ENCODE measurements around the gene ASRGL1. TPM values are rescaled to one million over a fixed set of nuclear protein-coding genes. Genes with fewer than 3 reads are reported as not detected.
A peak's percentile ranks its signal among the peaks of the same experiment; 100 is the strongest.

ASRGL1 gene
- total and polyA plus RNA-seq, 7 donors = 4.8 to 35.2 (median 22.0) TPM

DNA sequence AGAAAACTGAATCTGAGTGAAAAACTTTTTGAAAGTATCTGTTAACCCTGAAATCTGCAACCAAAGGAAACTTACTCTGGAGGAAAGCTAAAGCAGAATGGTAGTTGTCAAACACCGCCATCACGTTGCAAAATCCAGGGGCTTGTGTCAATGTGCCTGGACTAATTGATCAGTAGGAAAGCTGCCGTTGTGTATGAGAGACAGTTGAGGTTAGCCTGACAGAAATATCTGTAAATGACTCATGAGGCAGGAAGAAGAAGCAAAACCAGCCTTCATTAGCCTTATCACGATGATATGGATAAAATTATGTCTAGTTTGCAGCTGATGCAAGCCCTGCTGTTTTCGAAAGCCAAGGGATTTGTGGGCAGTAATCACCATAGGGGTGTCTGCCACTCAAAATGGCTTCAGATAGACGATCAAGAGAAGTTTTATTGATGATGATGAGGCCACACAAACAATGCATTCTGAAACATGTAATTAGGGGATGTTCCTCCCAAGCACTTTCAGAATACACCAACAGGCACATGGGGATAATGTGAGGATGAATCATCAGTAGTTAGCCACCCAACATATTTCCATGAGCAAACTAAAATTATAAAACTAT is 90.5 kb downstream of the ASRGL1 start:
- intact Hi-C loops (cut with DNase I) = no loop called here
- no peaks in the 10 kb centered on the region for H3K9me3 ChIP-seq
- 46 to 59% methylated on average over 6 of the region's 6 CpGs for WGBS, 2 donors
- H3K36me3 ChIP-seq = no peaks in the 10 kb centered on the region
- TF ChIP-seq POLR2AphosphoS5 (IDR thresholded peaks at IDR 0.05) = peak in 1 of 4 donors; percentile 57
- TF ChIP-seq POLR2A (IDR thresholded peaks at IDR 0.05) = no peak
- TF ChIP-seq, protein P1, sequence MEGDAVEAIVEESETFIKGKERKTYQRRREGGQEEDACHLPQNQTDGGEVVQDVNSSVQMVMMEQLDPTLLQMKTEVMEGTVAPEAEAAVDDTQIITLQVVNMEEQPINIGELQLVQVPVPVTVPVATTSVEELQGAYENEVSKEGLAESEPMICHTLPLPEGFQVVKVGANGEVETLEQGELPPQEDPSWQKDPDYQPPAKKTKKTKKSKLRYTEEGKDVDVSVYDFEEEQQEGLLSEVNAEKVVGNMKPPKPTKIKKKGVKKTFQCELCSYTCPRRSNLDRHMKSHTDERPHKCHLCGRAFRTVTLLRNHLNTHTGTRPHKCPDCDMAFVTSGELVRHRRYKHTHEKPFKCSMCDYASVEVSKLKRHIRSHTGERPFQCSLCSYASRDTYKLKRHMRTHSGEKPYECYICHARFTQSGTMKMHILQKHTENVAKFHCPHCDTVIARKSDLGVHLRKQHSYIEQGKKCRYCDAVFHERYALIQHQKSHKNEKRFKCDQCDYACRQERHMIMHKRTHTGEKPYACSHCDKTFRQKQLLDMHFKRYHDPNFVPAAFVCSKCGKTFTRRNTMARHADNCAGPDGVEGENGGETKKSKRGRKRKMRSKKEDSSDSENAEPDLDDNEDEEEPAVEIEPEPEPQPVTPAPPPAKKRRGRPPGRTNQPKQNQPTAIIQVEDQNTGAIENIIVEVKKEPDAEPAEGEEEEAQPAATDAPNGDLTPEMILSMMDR (IDR thresholded peaks at IDR 0.05) = no peak
- peak in 1 of 4 donors; percentile 34 for TF ChIP-seq EP300 (IDR thresholded peaks at IDR 0.05)
- H3K4me3 ChIP-seq = no peak overlapping the region
- peak overlapping the region; percentile 43 to 81 (median 79) for H3K27ac ChIP-seq
- DNase-seq = no peak
- peaks cover 0 to 96% (median 81%) of the 10 kb centered on the region in 4 donors for H3K4me1 ChIP-seq
- H3K27me3 ChIP-seq = no peaks in the 10 kb centered on the region

DNA sequence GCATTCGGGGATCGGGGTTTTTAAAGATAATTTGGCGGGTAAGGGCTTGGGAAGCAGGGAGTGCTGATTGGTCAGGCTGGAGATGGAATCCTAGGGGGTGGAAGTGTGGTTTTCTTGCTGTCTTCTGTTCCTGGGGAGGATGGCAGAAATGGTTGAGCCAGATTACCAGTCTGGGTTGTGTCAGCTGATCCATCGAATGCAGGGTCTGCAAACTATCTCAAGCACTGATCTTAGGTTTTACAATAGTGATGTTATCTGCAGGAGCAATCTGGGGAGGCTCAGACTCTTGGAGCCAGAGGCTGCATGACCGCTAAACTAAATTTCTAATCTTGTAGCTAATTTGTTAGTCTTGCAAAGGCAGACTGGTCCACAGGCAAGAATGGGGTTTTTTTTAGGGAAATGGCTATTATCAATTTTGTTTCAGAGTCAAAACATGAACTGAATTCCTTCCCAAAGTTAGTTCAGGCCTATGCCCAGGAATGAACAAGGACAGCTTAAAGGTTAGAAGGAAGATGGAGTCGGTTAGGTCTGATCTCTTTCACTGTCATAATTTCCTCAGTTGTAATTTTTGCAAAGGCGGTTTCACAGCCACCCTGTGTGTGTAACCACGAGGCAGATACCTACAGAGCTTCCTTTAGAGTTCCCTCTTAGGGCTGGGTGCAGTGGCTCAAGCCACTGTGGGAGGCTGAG is 91.8 kb downstream of the ASRGL1 start:
- 79 to 84% methylated on average over 8 of the region's 8 CpGs for WGBS, 2 donors
- peaks cover 0 to 97% (median 91%) of the 10 kb centered on the region in 4 donors for H3K4me1 ChIP-seq
- no peaks in the 10 kb centered on the region for H3K9me3 ChIP-seq
- no peaks in the 10 kb centered on the region for H3K36me3 ChIP-seq
- intact Hi-C loops (cut with DNase I) = no loop called here
- no peak for TF ChIP-seq EP300 (IDR thresholded peaks at IDR 0.05)
- TF ChIP-seq POLR2A (IDR thresholded peaks at IDR 0.05) = no peak
- TF ChIP-seq, protein P1 (IDR thresholded peaks at IDR 0.05) = no peak
- TF ChIP-seq POLR2AphosphoS5 (IDR thresholded peaks at IDR 0.05) = no peak
- H3K4me3 ChIP-seq = no peak overlapping the region
- H3K27me3 ChIP-seq = no peaks in the 10 kb centered on the region
- DNase-seq = no peak
- H3K27ac ChIP-seq = peak overlapping the region in 3 of 4 donors; percentile 77 to 81 (median 81)

DNA sequence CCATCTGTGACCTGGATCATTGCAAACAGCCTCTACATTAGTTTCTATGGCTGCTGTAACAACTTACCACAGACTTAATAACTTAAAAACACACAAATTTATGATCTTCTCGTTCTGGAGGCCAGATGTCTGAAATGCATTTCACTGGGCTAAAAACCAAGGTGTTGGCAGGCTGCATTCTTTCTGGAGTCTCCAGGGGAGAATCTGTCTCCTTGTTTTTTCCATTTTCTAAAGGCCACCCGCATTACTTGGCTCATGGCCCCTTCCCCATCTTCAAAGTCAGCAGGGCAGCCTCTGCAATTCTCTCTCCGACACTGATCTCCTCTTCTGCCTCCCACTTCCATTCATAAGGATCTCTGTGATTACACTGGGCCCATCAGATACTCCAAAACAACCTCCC is 93.2 kb downstream of the ASRGL1 start:
- DNase-seq = no peak
- H3K27me3 ChIP-seq = no peaks in the 10 kb centered on the region
- peaks cover 0 to 97% (median 89%) of the 10 kb centered on the region in 4 donors for H3K4me1 ChIP-seq
- peak overlapping the region; percentile 77 to 85 (median 81) for H3K27ac ChIP-seq
- H3K36me3 ChIP-seq = no peaks in the 10 kb centered on the region
- H3K4me3 ChIP-seq = no peak overlapping the region
- 73 to 76% methylated on average over 3 of the region's 3 CpGs for WGBS, 2 donors
- TF ChIP-seq, protein P1 (IDR thresholded peaks at IDR 0.05) = no peak
- TF ChIP-seq EP300 (IDR thresholded peaks at IDR 0.05) (no peak), POLR2A (IDR thresholded peaks at IDR 0.05) (no peak), POLR2AphosphoS5 (IDR thresholded peaks at IDR 0.05) (no peak)
- H3K9me3 ChIP-seq = no peaks in the 10 kb centered on the region
- intact Hi-C loops (cut with DNase I) = loop anchor here (5.0 kb wide), 1 partner anchor 42 kb away; no protein-coding TSS in a partner anchor

DNA sequence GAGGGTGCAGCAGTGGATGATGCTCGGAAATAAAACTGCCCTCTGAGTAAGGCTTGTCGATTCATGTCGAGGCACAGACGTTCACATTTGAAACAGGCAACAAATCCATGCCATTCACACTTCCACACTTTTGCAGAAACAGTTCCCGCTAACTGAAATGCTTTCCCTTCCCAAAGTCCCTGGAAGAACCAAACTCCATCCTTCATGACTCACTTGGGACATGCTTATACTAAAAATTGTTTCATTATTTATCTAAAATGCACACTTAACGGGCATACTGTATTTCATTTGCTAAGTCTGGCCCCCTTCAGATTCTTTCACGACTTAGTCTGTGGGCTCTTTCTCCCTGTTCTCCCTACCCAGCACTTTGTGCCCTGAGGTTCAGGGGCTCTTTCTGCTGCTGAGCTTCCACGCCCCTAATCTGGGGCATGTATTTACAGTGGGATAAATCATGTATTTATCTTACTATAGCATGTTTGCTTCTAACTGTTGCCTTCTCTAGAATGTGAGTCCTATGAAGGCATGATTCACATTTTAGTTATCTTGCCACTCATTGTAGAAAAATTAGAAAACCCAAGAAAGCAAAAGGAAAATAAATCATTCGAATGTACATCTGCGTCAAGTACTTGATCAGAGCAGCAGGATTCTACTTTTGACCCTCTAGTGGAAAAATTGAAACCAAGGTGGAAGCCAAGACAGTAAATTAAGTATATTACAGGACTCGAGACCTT is 94.1 kb downstream of the ASRGL1 start:
- 73% methylated on average over 11 of the region's 11 CpGs for WGBS, 2 donors
- Histone ChIP-seq H3K4me3 (no peak overlapping the region), H3K27me3 (no peaks in the 10 kb centered on the region), H3K27ac (peak overlapping the region; percentile 77 to 85 (median 81)), H3K9me3 (no peaks in the 10 kb centered on the region), H3K36me3 (no peaks in the 10 kb centered on the region), H3K4me1 (peaks cover 0 to 100% (median 94%) of the 10 kb centered on the region in 4 donors)
- TF ChIP-seq EP300 (IDR thresholded peaks at IDR 0.05) (no peak), POLR2AphosphoS5 (IDR thresholded peaks at IDR 0.05) (peak in 1 of 4 donors; percentile 18)
- TF ChIP-seq, protein P1 (IDR thresholded peaks at IDR 0.05) = no peak
- no peak for DNase-seq
- intact Hi-C loops (cut with DNase I) = loop anchor here (5.0 kb wide), 1 partner anchor 41 kb away; no protein-coding TSS in a partner anchor
